ENCODE results near the gene GSTM1. TPM values are rescaled to one million over a fixed set of nuclear protein-coding genes. Genes with fewer than 3 reads are reported as not detected.
"Not testable (repeated sequence)": the region's sequence is repeated elsewhere in the genome, so short reads cannot be mapped to it uniquely, and the experiment has no call there.

Gene GSTM1
- total RNA-seq, 1 experiment from 2014 or later = not detected

GRCh38 chr1:109697066-109697465 lies 9.4 kb downstream of the GSTM1 start:
- TF ChIP-seq EZH2phosphoT487 (IDR thresholded peaks at IDR 0.05; ENCODE audit: borderline replicate concordance, low read length) (no peak), CTCF (conservative IDR thresholded peaks at IDR 0.05; ENCODE audit: low read depth, low read length) (no peak), EZH2 (IDR thresholded peaks at IDR 0.05; ENCODE audit: low read length, unreplicated experiment) (no peak)
- Histone ChIP-seq H3K79me2 (ENCODE audit: low read length) (no peaks in the 10 kb centered on the region), H3K36me3 (ENCODE audit: low read depth, low read length) (no peaks in the 10 kb centered on the region), H2AFZ (ENCODE audit: low read length) (no peak overlapping the region), H3K9ac (ENCODE audit: low read length) (no peak overlapping the region), H3K4me3 (ENCODE audit: low read length) (no peak overlapping the region), H4K20me1 (ENCODE audit: low read length) (no peaks in the 10 kb centered on the region), H3K9me2 (replicated peaks; ENCODE audit: low read length) (no peaks in the 10 kb centered on the region), H3K4me1 (ENCODE audit: insufficient read depth, low read length) (peaks cover 14% of the 10 kb centered on the region), H3F3A (ENCODE audit: low read length, unreplicated experiment) (no peaks in the 10 kb centered on the region), H3K9me3 (ENCODE audit: low read length) (no peaks in the 10 kb centered on the region), H3K4me2 (ENCODE audit: low read length) (no peak overlapping the region), H3K27ac (ENCODE audit: low read length) (peak overlapping the region; percentile 66), H3K27me3 (ENCODE audit: low read length) (no peaks in the 10 kb centered on the region)
- intact Hi-C loops (cut with micrococcal nuclease) = no loop called here
- peak; percentile 46 for DNase-seq
- no peak for ATAC-seq
- ChIA-PET POLR2A (ENCODE audit: unreplicated experiment) (no interaction called here), CTCF (no interaction called here)
- no TSS peak for BruUV-seq (replicated peaks)

DNA sequence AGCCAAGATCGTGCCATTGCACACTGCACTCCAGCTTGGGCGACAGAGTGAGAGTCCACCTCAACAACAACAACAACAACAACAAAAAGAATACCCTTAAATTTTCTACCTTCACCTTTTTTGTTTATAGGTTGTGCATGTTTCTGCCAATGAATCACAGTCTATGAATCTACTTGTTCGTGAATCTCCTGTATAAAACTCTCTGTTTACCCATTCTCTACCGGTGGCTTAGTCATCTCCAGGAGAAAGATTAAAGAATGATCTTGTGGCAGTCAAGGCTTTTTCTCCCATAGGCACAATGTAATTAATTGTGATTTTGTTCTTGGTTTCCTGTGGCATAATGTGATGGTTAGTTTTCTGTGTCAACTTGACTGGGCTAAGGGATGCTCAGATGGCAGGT lies 10.2 kb downstream of the GSTM1 start:
- H3K4me1 ChIP-seq (ENCODE audit: insufficient read depth, low read length) = peaks cover 14% of the 10 kb centered on the region
- H3K36me3 ChIP-seq (ENCODE audit: low read depth, low read length); H3K9me2 ChIP-seq (replicated peaks; ENCODE audit: low read length); H3F3A ChIP-seq (ENCODE audit: low read length, unreplicated experiment); H3K4me3 ChIP-seq (ENCODE audit: low read length); H3K9ac ChIP-seq (ENCODE audit: low read length); H3K27me3 ChIP-seq (ENCODE audit: low read length); H3K79me2 ChIP-seq (ENCODE audit: low read length); H3K9me3 ChIP-seq (ENCODE audit: low read length); intact Hi-C loops (cut with micrococcal nuclease); POLR2A ChIA-PET (ENCODE audit: unreplicated experiment); BruUV-seq (replicated peaks); H4K20me1 ChIP-seq (ENCODE audit: low read length); H2AFZ ChIP-seq (ENCODE audit: low read length); CTCF ChIA-PET: not testable (repeated sequence)
- peak; percentile 96 for ATAC-seq
- H3K4me2 ChIP-seq (ENCODE audit: low read length) = peak overlapping the region; percentile 19; the same call in 1 of the 2 replicates
- H3K27ac ChIP-seq (ENCODE audit: low read length) = peak overlapping the region; percentile 66
- DNase-seq = peak; percentile 71

DNA sequence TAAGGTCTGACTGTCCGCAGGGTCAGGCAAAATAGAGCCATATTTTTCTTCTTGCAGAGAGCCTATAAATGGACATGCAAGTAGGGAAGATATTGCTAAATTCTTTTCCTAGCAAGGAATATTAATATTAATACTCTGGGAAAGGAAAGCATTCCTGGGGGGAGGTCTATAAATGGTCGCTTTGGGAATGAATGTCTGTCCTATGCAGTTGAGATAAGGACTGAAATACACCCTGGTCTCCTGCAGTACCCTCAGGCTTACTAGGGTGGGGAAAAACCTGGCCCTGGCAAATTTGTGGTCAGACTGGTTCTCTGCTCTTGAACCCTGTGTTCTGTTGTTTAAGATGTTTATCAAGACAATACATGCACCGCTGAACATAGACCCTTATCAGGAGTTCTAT lies 15.3 kb downstream of the GSTM1 start:
- peaks cover 11% of the 10 kb centered on the region for H3K4me1 ChIP-seq (ENCODE audit: insufficient read depth, low read length)
- H3K9me3 ChIP-seq (ENCODE audit: low read length); H3K9ac ChIP-seq (ENCODE audit: low read length); BruUV-seq (replicated peaks); H3K4me3 ChIP-seq (ENCODE audit: low read length); H3K27me3 ChIP-seq (ENCODE audit: low read length); H3K79me2 ChIP-seq (ENCODE audit: low read length); H4K20me1 ChIP-seq (ENCODE audit: low read length); ATAC-seq; intact Hi-C loops (cut with micrococcal nuclease); H3K27ac ChIP-seq (ENCODE audit: low read length); H3K4me2 ChIP-seq (ENCODE audit: low read length); H3K9me2 ChIP-seq (replicated peaks; ENCODE audit: low read length); POLR2A ChIA-PET (ENCODE audit: unreplicated experiment); H3F3A ChIP-seq (ENCODE audit: low read length, unreplicated experiment); CTCF ChIA-PET; H2AFZ ChIP-seq (ENCODE audit: low read length); H3K36me3 ChIP-seq (ENCODE audit: low read depth, low read length); DNase-seq: not testable (repeated sequence)

- no peak overlapping the region for H3K9ac ChIP-seq (ENCODE audit: low read length)
- CTCF ChIA-PET = interaction anchor here (0.6 kb wide), 1 partner anchor 64 kb away, joined by 3 read pairs; no protein-coding TSS in a partner anchor
- POLR2A ChIA-PET (ENCODE audit: unreplicated experiment) = interaction anchor here (0.6 kb wide), 1 partner anchor 552 kb away, joined by 6 read pairs; no protein-coding TSS in a partner anchor
- H3K4me1 ChIP-seq (ENCODE audit: insufficient read depth, low read length) = peaks cover 6% of the 10 kb centered on the region; the same call in 1 of the 2 replicates
- H4K20me1 ChIP-seq (ENCODE audit: low read length) = no peaks in the 10 kb centered on the region
- no peak overlapping the region for H2AFZ ChIP-seq (ENCODE audit: low read length)
- no peak overlapping the region for H3K4me3 ChIP-seq (ENCODE audit: low read length)
- H3K27me3 ChIP-seq (ENCODE audit: low read length) = no peaks in the 10 kb centered on the region
- ATAC-seq (no peak), DNase-seq (no peak)
- no peak overlapping the region for H3K27ac ChIP-seq (ENCODE audit: low read length)
- H3K9me2 ChIP-seq (replicated peaks; ENCODE audit: low read length) = no peaks in the 10 kb centered on the region
- no peaks in the 10 kb centered on the region for H3K36me3 ChIP-seq (ENCODE audit: low read depth, low read length)
- intact Hi-C loops (cut with micrococcal nuclease) = loop anchor here (2.0 kb wide), 1 partner anchor 63 kb away; no protein-coding TSS in a partner anchor
- H3K4me2 ChIP-seq (ENCODE audit: low read length) = no peak overlapping the region
- no peaks in the 10 kb centered on the region for H3F3A ChIP-seq (ENCODE audit: low read length, unreplicated experiment)
- H3K79me2 ChIP-seq (ENCODE audit: low read length) = no peaks in the 10 kb centered on the region
- no peak for TF ChIP-seq EZH2phosphoT487 (IDR thresholded peaks at IDR 0.05; ENCODE audit: borderline replicate concordance, low read length)
- TF ChIP-seq CTCF (conservative IDR thresholded peaks at IDR 0.05; ENCODE audit: low read depth, low read length) = no peak; the same call in 1 of the 2 replicates
- no peak for TF ChIP-seq EZH2 (IDR thresholded peaks at IDR 0.05; ENCODE audit: low read length, unreplicated experiment)
- no TSS peak for BruUV-seq (replicated peaks)
- no peaks in the 10 kb centered on the region for H3K9me3 ChIP-seq (ENCODE audit: low read length)
Measured at GRCh38 chr1:109704173-109704572, 16.6 kb downstream of the GSTM1 start.

Data from PC-3 (cell line).